Chondrocyte (in vitro differentiated cells): Measurements from ENCODE around the gene CSNK1D. TPM values are rescaled to one million over a fixed set of nuclear protein-coding genes. Genes with fewer than 3 reads are reported as not detected.
"Not testable (repeated sequence)": the region's sequence is repeated elsewhere in the genome, so short reads cannot be mapped to it uniquely, and the experiment has no call there.

Source experiments
- DNase-seq: peaks from one replicate; pipeline ENCODE4 v3.0.0; 2021; ENCODE audit warnings: mixed read lengths, low spot score
- H3K27ac Mint-ChIP-seq: one replicate; pipeline ENCODE4 v1.8.0; 2021; ENCODE audit warnings: mild to moderate bottlenecking, moderate library complexity, mixed read lengths; ENCODE audit not compliant: unreplicated experiment
- H3K27me3 Mint-ChIP-seq: 2 replicates; pipeline ENCODE4 v1.8.0; 2021; ENCODE audit warnings: low read depth, mixed read lengths
- H3K36me3 Mint-ChIP-seq: 2 replicates; pipeline ENCODE4 v1.8.0; 2021; ENCODE audit warnings: low read depth, mixed read lengths
- H3K4me1 Mint-ChIP-seq: 2 replicates; pipeline ENCODE4 v1.8.0; 2021; ENCODE audit warnings: low read depth, mild to moderate bottlenecking, mixed read lengths
- H3K4me3 Mint-ChIP-seq: one replicate; pipeline ENCODE4 v1.8.0; 2021; ENCODE audit warnings: mild to moderate bottlenecking, moderate library complexity, mixed read lengths; ENCODE audit not compliant: unreplicated experiment
- H3K9me3 Mint-ChIP-seq: 2 replicates; pipeline ENCODE4 v1.8.0; 2021; ENCODE audit warnings: low read depth, mixed read lengths
- CTCF ChIP-seq: fragments of 200-600 bp; sonication (generic); IDR thresholded peaks from 2 replicates; pipeline ENCODE4 v1.5.0; 2021; ENCODE audit warnings: antibody characterized with exemption, mild to moderate bottlenecking, moderate library complexity
- total RNA-seq: library from RNA; stranded (reverse); gene quantifications from 3 replicates; pipeline ENCODE4 v1.2.1, GENCODE V29; 2021

CSNK1D gene
- total RNA-seq, 1 donor from 2014 or later = 93.0 TPM

- no peaks in the 10 kb centered on the region for H3K27me3 Mint-ChIP-seq
- peaks cover 44% of the 10 kb centered on the region for H3K4me1 Mint-ChIP-seq
- H3K4me3 Mint-ChIP-seq = peak overlapping the region; percentile 68
- no peaks in the 10 kb centered on the region for H3K9me3 Mint-ChIP-seq
- TF ChIP-seq CTCF = no peak
- H3K36me3 Mint-ChIP-seq = no peaks in the 10 kb centered on the region
- DNase-seq = no peak
- peak overlapping the region; percentile 81 for H3K27ac Mint-ChIP-seq
Measured at GRCh38 chr17:82213251-82214011, 60.1 kb downstream of the CSNK1D start.

GRCh38 chr17:82212331-82213250 lies 60.9 kb downstream of the CSNK1D start, which contains the start of gene CCDC57:
CCDC57 (minus strand) TSS chr17:82212842; CDS start chr17:82201944, 10,898 bp downstream.
- DNase-seq = peak; percentile 92
- peak within 1 kb of the TSS; percentile 81 for H3K27ac Mint-ChIP-seq
- peaks cover under 1% of the 10 kb centered on the region for H3K36me3 Mint-ChIP-seq
- H3K27me3 Mint-ChIP-seq = no peaks in the 10 kb centered on the region
- peak within 1 kb of the TSS; percentile 68 for H3K4me3 Mint-ChIP-seq
- no peak for TF ChIP-seq CTCF
- H3K4me1 Mint-ChIP-seq = peaks cover 41% of the 10 kb centered on the region
- H3K9me3 Mint-ChIP-seq = no peaks in the 10 kb centered on the region

GRCh38 chr17:82210655-82211054 lies 62.8 kb downstream of the CSNK1D start:
- not testable (repeated sequence) for H3K4me3 Mint-ChIP-seq, H3K9me3 Mint-ChIP-seq, H3K36me3 Mint-ChIP-seq, DNase-seq, H3K27me3 Mint-ChIP-seq, H3K27ac Mint-ChIP-seq
- peaks cover 32% of the 10 kb centered on the region for H3K4me1 Mint-ChIP-seq

- Mint-ChIP-seq H3K27ac (peak overlapping the region; percentile 77), H3K36me3 (peaks cover 3% of the 10 kb centered on the region), H3K4me3 (no peak overlapping the region), H3K4me1 (peaks cover 19% of the 10 kb centered on the region), H3K27me3 (no peaks in the 10 kb centered on the region), H3K9me3 (no peaks in the 10 kb centered on the region)
- TF ChIP-seq CTCF = peak; percentile 92
- no peak for DNase-seq
Measured at GRCh38 chr17:82205720-82206508, 67.6 kb downstream of the CSNK1D start.

GRCh38 chr17:82204831-82205719 lies 68.4 kb downstream of the CSNK1D start:
- peaks cover 3% of the 10 kb centered on the region for H3K36me3 Mint-ChIP-seq
- no peaks in the 10 kb centered on the region for H3K27me3 Mint-ChIP-seq
- DNase-seq = no peak
- no peak overlapping the region for H3K27ac Mint-ChIP-seq
- no peak overlapping the region for H3K4me3 Mint-ChIP-seq
- no peaks in the 10 kb centered on the region for H3K9me3 Mint-ChIP-seq
- peaks cover 19% of the 10 kb centered on the region for H3K4me1 Mint-ChIP-seq
- no peak for TF ChIP-seq CTCF
